Stimulated activated CD8-positive, alpha-beta memory T cell treated with anti-CD3 and anti-CD28 coated beads, Interleukin-4, amount 100 ng/mL, for 1 hour (primary cell): ENCODE measurements around the gene PDE4A.
A peak's percentile ranks its signal among the peaks of the same experiment; 100 is the strongest.
"Not testable (repeated sequence)": the region's sequence is repeated elsewhere in the genome, so short reads cannot be mapped to it uniquely, and the experiment has no call there.

ENCODE experiments used
- DNase-seq, 2 donors: peaks; one replicate each; pipeline ENCODE4 v3.0.0-alpha.2; 2020; ENCODE audit warnings: low read depth in 2 of 2, low spot score in 1 of 2

PDE4A gene

DNA sequence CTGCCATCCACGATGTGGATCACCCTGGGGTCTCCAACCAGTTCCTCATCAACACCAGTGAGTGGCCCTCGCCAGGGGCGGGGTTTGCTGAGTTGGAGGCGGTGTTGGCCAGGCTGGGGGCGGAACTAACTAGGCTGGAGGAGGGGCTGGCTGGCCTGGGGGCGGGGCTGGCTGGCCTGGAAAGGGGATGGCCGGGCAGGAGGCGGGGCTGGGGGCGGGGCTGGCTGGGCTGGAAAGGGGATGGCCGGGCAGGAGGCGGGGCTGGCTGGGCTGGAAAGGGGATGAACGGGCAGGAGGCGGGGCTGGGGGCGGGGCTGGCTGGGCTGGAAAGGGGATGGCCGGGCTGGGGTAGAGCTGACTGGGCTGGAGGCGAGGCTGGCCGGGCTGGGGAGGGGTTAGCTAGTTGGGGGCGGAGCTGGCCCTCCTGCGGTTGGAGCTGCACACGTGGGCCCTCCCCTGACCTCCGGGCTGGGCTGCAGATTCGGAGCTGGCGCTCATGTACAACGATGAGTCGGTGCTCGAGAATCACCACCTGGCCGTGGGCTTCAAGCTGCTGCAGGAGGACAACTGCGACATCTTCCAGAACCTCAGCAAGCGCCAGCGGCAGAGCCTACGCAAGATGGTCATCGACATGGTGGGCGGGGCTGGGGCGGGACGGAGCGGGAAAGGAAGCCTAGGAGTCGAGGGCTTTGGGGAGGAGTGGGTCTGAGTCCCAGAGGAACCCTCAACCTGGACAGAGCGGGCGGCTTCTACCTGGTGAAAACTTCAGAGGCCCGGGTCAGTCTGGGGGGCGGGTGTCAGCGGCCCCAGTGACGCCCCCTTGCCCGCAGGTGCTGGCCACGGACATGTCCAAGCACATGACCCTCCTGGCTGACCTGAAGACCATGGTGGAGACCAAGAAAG lies 41.0 kb downstream of the PDE4A start:
- DNase-seq: peak; percentile 65 to 69

- DNase-seq: not testable (repeated sequence)
Observed at GRCh38 chr19:10462042-10462441, 41.7 kb downstream of the PDE4A start.

GRCh38 chr19:10462557-10462956 lies 42.2 kb downstream of the PDE4A start:
- DNase-seq: no peak

- DNase-seq: no peak
Observed at GRCh38 chr19:10464456-10464855, 44.1 kb downstream of the PDE4A start.

- no peak for DNase-seq
Observed at GRCh38 chr19:10467104-10467706, 46.9 kb downstream of the PDE4A start.

DNA sequence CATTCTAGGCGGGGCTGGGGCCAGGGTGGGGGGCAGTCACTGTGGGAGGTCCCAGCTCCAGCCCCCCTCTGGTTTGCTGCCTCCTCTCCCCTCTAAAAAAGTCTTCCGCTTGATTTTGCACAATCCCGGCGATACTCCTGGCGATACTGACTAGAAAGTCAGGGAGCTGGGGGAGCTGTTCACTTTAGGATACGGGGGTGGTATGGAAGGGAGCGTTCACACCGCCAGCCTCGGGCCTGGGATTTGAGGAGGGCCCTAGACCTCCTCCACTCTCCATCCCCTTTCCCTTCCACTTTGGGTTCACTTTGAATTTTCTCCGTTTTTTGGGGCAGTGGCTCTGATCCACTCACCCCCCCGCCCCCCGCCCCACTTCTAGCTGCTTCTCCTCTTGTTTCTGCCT lies 47.8 kb downstream of the PDE4A start:
- no peak for DNase-seq

- DNase-seq: no peak
Observed at GRCh38 chr19:10471909-10472308, 51.6 kb downstream of the PDE4A start.

DNA sequence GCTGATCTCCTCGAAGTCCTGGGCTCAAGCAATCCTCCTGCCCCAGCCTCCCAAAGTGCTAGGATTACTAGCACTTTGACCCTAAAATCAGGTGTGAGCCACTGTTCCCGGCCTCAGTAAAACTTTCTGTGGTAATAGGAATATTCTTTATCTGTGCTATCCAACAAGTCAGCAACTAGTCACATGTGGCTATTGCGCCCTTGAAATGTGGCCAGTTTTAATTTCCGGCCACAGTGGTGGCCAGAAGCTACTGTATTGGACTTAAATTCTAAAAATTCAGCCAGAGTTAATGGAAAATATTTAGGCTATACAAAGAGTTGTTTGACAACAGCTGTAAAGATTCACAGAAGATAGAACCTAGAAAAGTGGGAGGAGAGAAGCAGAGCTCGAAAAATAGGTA lies 52.9 kb downstream of the PDE4A start:
- DNase-seq: no peak

- no peak for DNase-seq
Observed at GRCh38 chr19:10474962-10475451, 54.7 kb downstream of the PDE4A start.

GRCh38 chr19:10478476-10478875 lies 58.1 kb downstream of the PDE4A start:
- DNase-seq: no peak

- DNase-seq: peak; percentile 71 to 73
Observed at GRCh38 chr19:10478903-10479384, 58.6 kb downstream of the PDE4A start.

DNA sequence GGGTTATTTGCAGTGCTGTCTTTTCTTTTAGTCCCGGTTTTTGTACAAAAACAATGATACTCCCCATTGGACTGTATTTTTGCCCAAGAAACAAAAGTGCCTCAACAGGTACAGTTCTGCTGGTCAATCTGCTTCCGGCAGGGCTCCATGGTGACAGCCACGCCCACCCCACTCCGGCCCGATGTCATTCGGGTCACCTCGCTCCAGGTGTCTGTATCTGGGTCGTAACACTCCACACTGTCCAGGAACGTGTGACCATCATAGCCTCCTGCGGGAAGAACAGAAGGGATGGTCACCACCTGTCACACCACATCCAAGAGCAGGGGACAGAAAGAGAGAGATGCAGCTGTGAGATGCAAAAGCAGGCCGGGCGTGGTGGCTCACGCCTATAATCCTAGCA lies 66.2 kb downstream of the PDE4A start:
- DNase-seq: no peak

DNA sequence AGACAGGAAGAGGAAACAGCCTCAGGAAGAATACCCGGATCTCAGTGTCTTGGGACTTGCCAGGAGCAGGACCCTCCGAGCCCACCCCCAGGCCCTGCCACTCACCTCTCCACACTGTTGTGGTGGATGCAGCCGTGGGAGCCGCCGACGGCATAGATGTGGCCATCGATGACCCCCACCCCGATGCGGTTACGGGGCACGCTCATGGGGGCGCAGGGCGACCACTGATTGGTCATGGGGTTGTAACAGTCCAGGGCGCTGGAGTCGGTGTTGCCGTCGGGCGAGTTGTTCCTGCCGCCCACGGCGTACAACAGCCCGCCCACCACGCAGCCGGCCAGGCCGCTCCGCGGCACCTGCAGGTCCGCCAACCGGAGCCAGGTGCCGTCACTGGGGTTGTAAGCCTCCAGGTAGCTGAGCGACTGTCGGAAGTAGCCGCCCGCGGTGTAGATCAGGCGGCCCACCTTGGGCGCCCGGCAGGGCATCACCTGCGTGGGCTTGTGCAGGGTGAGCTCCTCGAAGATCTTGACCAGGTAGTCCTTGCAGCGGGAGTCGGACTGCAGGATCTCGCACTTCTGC lies 71.2 kb downstream of the PDE4A start:
- no peak for DNase-seq

DNA sequence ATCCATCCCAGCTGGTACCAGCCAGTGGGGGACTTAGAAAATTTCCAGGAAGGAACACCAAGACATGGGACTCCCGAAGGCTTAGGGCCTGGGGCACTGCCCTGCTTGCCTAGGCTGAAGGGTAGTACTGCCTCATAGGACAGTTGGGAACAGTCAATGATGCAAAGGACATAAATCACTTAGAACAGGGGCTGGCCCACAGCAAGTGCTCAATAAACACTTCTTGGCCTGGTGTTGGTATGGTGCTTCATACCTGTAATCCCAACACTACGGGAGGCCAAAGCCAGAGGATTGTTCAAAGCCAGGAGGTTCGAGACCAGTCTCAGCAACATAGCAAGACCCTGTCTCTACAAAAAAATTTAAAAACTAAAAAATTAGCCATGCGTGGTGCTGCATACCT lies 77.0 kb downstream of the PDE4A start:
- no peak for DNase-seq

- DNase-seq: no peak
Observed at GRCh38 chr19:10499550-10500246, 79.4 kb downstream of the PDE4A start.

- DNase-seq: no peak
Observed at GRCh38 chr19:10500247-10500592, 79.9 kb downstream of the PDE4A start.

GRCh38 chr19:10501971-10502523 lies 81.7 kb downstream of the PDE4A start:
- DNase-seq: no peak

GRCh38 chr19:10502524-10503001 lies 82.2 kb downstream of the PDE4A start:
- peak; percentile 63 to 77 for DNase-seq

DNA sequence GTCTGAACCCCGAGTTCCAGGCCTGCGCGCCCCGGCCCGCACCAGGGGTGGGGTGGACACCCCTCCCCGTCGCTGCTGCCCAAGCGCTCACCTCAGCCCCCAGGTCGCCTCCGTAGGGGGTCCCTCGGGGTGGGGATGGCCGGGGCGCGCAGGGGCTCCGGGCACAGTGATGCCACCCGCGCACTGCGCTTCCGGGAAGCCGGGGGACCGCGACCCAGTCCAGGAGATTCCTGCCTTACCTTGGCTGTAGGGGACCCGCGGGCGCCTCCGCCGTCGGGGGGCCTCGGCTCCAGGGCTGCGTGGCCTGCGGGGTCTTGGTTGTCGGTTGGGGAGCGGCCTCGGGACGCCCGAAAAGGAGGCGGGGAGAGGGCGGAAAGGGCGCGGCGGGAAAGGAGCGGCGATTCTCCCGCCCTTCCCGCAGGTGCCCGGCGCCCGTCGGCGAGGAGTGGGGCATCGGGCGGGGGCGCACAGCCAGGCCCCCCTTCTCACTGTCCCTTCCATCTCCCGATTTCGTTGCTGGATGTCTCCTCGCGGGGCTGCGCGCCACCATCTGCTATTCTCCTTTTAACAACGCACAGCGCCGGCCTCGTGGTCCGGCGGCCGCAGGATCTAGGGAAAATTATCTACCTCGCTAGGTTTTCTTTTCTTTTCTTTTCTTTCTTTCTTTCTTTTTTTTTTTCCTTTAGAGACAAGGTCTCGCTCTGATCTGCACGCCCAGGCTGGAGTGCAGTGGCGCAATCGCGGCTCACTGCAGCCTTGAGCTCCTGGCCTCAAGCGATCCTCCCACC lies 82.9 kb downstream of the PDE4A start, which contains the start of gene KEAP1:
Gene KEAP1 (minus strand): TSS at position 355 of the 788 bp plus-strand sequence. CDS start 3,323 bp downstream, outside the sequence.
- DNase-seq: no peak
